Breast epithelium (tissue), 3 donors: ENCODE results near the gene RAB29.

Experiments used
- POLR2A ChIP-seq: fragments of 450-650 bp; IDR thresholded peaks from one replicate; pipeline ENCODE4 v1.6.1; 2016; ENCODE audit warnings: antibody characterized with exemption, mild to moderate bottlenecking, moderate library complexity
- POLR2AphosphoS5 ChIP-seq, 3 donors: sonication (generic); formaldehyde crosslinking; IDR thresholded peaks; one replicate each; pipeline ENCODE4 v1.6.1; 2017; ENCODE audit warnings: antibody characterized with exemption in 3 of 3
- TF ChIP-seq, protein P1 (sequence below), 3 donors: fragments of 450-650 bp; IDR thresholded peaks; one replicate each; pipeline ENCODE4 v1.5.1; 2016 to 2017; ENCODE audit warnings: antibody characterized with exemption in 3 of 3, mild to moderate bottlenecking in 3 of 3, moderate library complexity in 3 of 3

DNA sequence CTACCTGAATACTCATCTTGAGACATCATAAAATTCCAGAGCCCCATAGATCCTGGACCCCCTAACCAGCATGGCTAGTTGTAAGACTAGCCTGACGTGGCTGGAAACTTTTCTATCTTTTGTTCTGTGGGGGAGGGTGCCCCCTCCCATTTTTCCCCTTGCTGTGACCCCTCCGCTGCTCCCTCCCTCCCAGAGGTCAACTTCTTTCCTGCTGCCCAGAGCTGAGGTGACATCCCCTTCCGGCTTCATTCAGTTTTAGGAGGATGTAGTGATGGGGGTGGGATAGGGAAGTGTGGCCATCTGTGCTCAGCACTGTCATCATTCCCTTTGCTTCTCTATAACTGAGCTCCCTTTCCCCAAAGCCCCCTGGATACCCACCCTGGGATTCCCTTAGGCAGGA, 42.1 kb upstream of the RAB29 start:
- TF ChIP-seq, protein P1, sequence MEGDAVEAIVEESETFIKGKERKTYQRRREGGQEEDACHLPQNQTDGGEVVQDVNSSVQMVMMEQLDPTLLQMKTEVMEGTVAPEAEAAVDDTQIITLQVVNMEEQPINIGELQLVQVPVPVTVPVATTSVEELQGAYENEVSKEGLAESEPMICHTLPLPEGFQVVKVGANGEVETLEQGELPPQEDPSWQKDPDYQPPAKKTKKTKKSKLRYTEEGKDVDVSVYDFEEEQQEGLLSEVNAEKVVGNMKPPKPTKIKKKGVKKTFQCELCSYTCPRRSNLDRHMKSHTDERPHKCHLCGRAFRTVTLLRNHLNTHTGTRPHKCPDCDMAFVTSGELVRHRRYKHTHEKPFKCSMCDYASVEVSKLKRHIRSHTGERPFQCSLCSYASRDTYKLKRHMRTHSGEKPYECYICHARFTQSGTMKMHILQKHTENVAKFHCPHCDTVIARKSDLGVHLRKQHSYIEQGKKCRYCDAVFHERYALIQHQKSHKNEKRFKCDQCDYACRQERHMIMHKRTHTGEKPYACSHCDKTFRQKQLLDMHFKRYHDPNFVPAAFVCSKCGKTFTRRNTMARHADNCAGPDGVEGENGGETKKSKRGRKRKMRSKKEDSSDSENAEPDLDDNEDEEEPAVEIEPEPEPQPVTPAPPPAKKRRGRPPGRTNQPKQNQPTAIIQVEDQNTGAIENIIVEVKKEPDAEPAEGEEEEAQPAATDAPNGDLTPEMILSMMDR (IDR thresholded peaks at IDR 0.05): no peak
- no peak for TF ChIP-seq POLR2A
- TF ChIP-seq POLR2AphosphoS5 (IDR thresholded peaks at IDR 0.05): no peak
